ENCODE measurements around the gene INPP5E.

The INPP5E gene

DNA sequence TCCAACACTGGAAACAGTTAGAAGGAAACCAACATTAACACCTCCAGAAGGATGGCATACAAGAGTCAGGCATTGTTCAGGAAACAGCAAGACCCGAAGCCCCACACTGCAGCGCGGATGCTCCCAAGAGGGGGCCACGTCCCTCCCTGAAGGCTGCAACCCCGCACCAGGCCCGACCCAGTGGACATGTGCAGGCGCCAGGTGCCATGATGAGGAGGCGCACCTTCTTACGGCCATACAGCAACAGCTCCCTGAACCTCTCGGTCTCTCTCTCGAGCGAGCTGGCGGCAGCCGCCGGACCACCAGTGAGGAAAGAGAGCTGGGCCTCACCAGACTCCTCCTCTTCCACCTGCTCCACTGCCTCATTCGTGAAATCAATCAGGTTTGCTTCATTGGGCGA is 23.0 kb upstream of the INPP5E start:
- H3K27ac Mint-ChIP-seq, result no peak overlapping the region
- H3K36me3 Mint-ChIP-seq, result peaks cover 100% of the 10 kb centered on the region
- DNase-seq (ENCODE audit: low spot score in 2 of 2), result no peak
- no peaks in the 10 kb centered on the region for H3K4me1 Mint-ChIP-seq
- no peak overlapping the region for H3K4me3 Mint-ChIP-seq
- ATAC-seq, result no peak
- no peaks in the 10 kb centered on the region for H3K9me3 Mint-ChIP-seq

DNA sequence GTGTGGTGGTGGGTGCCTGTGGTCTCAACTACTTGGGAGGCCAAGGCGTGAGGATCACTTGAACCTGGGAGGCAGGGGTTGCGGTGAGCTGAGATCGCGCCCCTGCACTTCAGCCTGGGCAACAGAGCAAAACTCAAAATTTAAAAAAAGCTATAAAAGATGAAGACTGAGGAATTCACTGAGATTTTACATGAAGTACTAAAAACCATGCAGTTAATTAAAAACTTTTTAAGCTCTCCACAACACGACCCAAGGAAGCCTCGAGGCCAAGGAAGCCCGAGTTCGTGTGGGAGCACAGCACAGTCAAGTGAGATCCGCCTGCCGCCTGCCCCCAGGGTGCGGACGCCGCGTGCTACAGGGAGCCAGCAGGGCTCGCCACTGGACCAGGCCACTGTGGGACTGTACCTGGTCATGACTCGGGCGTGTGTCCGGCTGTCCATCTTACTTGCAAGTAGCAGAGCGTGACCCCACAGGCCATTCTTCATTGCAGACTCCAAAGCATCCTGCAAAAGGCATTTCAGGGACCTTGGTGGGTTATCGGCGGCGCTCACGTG is 21.2 kb upstream of the INPP5E start:
- ATAC-seq, result no peak
- H3K27ac Mint-ChIP-seq, result no peak overlapping the region
- peaks cover 100% of the 10 kb centered on the region for H3K36me3 Mint-ChIP-seq
- no peaks in the 10 kb centered on the region for H3K9me3 Mint-ChIP-seq
- H3K4me3 Mint-ChIP-seq, result no peak overlapping the region
- DNase-seq (ENCODE audit: low spot score in 2 of 2), result no peak
- no peaks in the 10 kb centered on the region for H3K4me1 Mint-ChIP-seq

DNA sequence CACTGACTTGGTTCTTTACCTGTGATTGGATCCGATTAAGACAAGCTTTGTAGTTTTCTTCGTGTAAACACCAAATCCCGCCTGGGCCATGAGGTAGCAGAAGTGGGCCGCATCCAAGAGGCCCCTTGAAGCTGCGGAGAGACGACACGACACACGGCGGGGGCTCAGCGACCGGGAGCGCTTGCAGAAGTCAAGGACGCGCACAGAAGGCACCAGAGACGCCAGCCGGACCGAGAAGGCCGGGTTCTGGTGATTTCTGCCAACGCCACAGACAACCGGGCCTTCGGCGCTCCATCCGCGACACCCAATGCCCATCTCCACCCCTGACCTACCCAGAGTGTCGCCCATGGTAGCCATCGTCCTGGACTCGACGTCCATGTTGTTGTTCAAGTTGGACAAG is 19.8 kb upstream of the INPP5E start:
- H3K4me1 Mint-ChIP-seq, result no peaks in the 10 kb centered on the region
- H3K27ac Mint-ChIP-seq, result no peak overlapping the region
- no peak overlapping the region for H3K4me3 Mint-ChIP-seq
- ATAC-seq, result no peak
- peaks cover 98% of the 10 kb centered on the region for H3K36me3 Mint-ChIP-seq
- no peak for DNase-seq (ENCODE audit: low spot score in 2 of 2)
- no peaks in the 10 kb centered on the region for H3K9me3 Mint-ChIP-seq

DNA sequence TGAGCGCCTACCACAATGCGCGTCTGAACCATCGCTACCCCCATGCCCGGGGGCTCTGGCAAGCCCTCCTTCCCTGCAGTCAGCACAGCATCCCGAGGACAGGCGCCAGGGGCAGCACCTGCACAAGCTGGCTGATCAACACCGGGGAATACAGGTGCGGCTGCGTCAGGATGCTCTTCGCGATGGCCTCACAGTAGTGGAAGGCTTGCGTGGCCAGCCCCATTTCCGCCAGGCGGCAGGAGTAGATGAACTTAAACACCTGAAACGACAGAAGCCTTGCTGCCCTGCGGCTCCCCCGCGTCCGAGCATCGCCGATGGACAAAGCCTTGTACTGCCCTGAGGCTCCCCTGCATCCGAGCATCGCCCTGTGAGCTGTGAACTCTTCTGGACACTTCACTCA is 17.7 kb upstream of the INPP5E start:
- no peaks in the 10 kb centered on the region for H3K4me1 Mint-ChIP-seq
- H3K27ac Mint-ChIP-seq, result no peak overlapping the region
- no peaks in the 10 kb centered on the region for H3K9me3 Mint-ChIP-seq
- peaks cover 98% of the 10 kb centered on the region for H3K36me3 Mint-ChIP-seq
- H3K4me3 Mint-ChIP-seq, result no peak overlapping the region
- no peak for DNase-seq (ENCODE audit: low spot score in 2 of 2)
- ATAC-seq, result no peak

DNA sequence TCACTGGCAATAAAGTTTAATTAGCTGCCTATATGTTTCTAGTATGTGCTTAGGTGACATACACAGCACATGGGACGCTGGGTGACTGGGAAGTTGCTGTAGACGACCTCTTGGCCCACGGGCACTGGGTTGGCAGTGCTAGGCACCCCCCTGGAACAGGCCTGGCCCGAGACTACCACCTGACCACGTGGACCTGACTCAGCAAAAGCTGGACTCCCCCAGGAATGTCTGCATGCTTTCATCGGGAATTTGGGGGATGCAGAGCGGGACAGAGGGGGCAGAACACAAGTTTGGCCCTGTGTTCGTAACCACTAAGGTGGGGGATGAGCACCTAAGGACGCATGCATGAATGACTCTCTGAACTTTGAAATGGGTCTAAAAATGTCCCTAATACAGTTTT is 16.6 kb upstream of the INPP5E start:
- Mint-ChIP-seq H3K4me1 (no peaks in the 10 kb centered on the region), H3K4me3 (no peak overlapping the region), H3K27ac (no peak overlapping the region), H3K36me3 (peaks cover 98% of the 10 kb centered on the region), H3K9me3 (no peaks in the 10 kb centered on the region)
- DNase-seq (ENCODE audit: low spot score in 2 of 2) (no peak), ATAC-seq (no peak)

DNA sequence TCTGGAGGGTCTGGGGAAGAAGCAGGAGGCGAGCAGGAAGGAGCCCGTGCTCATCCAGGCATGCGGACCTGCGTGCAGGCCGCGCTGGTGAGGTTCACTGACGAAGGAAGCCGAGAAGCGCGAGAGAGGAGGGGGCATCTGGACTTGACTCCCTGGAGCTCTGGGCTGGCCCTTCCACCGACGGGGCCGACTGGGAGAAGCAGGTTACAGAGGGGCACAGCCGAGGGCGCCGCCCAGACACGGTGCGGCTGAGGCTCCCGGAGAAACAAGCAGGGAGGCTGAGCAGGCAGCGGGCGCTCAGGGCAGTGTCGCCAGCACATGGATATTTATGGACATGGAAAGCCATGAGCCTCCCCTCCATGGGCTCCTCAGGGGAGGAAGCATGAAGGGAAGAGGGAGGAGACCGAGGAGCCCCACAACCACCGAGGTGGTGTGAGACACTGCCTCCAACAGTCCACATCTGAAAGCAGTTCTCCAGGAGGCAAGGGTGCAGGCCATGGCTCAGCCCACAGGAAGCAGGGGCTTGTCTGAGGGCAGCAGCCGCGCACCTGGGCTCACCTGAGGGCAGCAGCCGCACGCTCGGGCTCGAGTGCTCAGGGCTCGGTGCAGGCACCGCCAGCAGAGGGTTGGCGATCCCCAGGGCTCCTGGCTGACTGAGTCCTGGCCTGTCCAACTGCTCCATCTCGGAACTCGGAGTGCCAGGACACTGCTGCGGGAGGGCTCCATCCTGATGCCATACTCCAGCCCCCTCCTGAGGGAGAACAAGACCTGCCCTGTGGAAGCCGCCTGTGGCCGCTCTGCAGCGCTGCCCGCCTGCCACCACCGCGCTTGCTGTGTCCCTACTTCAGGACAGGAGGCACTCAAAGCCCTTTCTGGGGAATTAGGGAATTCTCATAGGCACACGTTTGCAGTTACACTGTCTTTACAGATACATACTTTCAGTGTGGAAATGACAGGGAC is 15.7 kb upstream of the INPP5E start:
- no peaks in the 10 kb centered on the region for H3K4me1 Mint-ChIP-seq
- H3K27ac Mint-ChIP-seq, result peak overlapping the region; percentile 56
- ATAC-seq, result no peak
- H3K9me3 Mint-ChIP-seq, result no peaks in the 10 kb centered on the region
- no peak overlapping the region for H3K4me3 Mint-ChIP-seq
- H3K36me3 Mint-ChIP-seq, result peaks cover 98% of the 10 kb centered on the region
- no peak for DNase-seq (ENCODE audit: low spot score in 2 of 2)

DNA sequence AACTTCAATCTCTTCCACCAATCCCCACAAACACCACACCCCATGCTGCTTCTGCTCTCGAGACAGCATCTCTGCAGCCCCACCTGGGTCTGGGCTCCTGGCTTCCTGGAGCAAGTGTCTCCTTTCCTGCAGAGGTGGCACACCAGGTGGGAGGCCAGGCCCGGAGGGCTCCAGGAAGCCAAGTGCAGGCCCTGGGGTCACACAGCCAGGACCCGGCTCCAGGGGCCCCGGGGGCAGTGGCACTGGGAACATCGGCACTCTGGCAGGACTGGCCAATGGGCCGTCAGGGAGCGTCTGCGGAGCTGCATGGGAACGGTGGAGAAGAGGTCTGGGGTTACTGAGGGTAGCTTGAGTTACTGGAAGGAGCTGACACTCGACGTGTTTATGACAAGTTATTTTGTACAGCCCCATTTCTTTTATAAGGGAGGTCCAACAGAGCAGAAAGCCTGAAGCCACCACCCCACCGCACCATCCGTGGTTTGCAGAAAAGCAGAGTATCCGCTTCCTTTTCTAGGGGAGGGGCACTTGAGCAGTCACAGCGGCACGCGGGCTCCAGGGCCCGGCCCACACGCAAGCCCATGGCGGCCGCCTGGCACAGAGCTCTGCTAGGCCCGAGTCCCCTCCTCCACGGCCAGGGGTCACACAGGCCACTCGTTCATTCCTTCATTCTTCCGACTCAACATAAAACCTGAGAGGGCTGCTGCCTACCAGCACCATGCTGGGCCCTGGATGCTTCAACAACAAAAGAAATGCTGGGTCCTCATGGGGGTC is 14.6 kb upstream of the INPP5E start:
- no peak overlapping the region for H3K4me3 Mint-ChIP-seq
- H3K27ac Mint-ChIP-seq, result peak overlapping the region; percentile 56
- H3K9me3 Mint-ChIP-seq, result no peaks in the 10 kb centered on the region
- H3K4me1 Mint-ChIP-seq, result no peaks in the 10 kb centered on the region
- peaks cover 98% of the 10 kb centered on the region for H3K36me3 Mint-ChIP-seq
- DNase-seq (ENCODE audit: low spot score in 2 of 2), result no peak
- ATAC-seq, result peak; percentile 31

DNA sequence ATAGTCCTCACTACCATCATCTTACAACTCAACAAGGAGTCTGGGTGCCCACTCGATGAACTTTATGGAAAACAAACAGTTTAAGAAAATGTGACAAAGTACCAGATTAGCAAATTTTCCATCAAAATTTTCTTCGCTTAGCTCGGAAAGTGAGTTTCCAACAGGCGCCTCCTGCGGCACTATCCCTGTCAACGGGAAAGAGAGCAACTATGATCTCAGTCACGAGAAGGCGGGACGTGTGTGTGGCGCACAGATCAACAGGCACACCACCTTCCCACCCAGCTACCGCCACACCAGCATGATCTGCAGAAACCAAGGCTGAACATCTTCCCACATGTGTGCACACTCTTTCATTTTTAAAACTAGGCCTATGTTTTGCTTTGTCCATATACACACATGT is 13.7 kb upstream of the INPP5E start:
- ATAC-seq (no peak), DNase-seq (ENCODE audit: low spot score in 2 of 2) (no peak)
- H3K9me3 Mint-ChIP-seq, result no peaks in the 10 kb centered on the region
- H3K4me1 Mint-ChIP-seq, result no peaks in the 10 kb centered on the region
- H3K27ac Mint-ChIP-seq, result peak overlapping the region; percentile 32
- peaks cover 98% of the 10 kb centered on the region for H3K36me3 Mint-ChIP-seq
- no peak overlapping the region for H3K4me3 Mint-ChIP-seq

DNA sequence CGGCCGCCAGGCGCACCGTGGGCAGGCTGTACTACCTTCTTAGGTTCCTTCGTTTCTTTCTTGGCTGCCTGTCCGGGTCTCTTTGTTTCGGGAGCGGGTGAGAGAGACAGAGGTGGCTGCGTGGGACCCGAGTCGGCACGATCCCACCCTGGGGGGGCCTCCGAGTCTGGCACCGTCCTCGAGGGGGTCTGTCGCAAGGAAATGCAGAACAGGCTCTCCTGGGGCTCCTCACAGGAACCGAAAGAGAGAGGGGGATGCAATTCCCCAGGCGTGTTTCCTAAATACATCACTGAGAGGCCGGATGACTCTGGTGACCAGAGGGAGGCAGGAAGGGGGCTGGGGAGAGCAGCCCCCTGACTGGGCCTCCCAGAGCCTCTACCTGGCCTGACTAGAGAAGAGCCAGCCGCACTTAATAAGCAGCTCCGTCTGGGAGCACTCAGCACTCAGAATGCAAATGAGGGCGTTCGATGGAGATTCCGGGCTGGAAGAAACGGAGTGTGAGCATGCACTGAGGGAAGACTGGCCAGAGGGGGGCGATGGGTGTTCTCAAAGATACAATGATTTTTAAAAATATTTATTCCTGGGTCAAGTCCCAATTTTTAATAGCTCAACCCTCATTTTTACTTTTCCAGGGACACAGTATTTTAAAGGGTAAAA is 11.7 kb upstream of the INPP5E start:
- Mint-ChIP-seq H3K4me3 (no peak overlapping the region), H3K36me3 (peaks cover 98% of the 10 kb centered on the region), H3K9me3 (no peaks in the 10 kb centered on the region), H3K27ac (no peak overlapping the region), H3K4me1 (no peaks in the 10 kb centered on the region)
- DNase-seq (ENCODE audit: low spot score in 2 of 2) (no peak), ATAC-seq (no peak)

DNA sequence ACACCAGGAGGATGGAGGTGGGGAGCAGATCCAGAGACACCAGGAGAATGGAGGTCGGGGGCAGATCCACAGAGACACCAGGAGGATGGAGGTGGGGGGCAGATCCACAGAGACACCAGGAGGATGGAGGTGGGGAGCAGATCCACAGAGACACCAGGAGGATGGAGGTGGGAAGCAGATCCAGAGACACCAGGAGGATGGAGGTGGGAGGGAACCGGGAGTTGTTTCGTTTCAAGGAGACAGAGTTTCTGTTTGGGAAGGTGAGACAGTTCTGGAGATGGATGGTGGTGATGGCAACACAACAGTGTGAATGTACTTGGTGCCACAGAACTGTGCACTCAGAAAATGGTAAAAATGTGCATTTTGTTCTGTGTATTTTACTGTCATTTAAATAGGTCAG is 9.0 kb upstream of the INPP5E start:
- peaks cover 100% of the 10 kb centered on the region for H3K36me3 Mint-ChIP-seq
- DNase-seq (ENCODE audit: low spot score in 2 of 2), result no peak

DNA sequence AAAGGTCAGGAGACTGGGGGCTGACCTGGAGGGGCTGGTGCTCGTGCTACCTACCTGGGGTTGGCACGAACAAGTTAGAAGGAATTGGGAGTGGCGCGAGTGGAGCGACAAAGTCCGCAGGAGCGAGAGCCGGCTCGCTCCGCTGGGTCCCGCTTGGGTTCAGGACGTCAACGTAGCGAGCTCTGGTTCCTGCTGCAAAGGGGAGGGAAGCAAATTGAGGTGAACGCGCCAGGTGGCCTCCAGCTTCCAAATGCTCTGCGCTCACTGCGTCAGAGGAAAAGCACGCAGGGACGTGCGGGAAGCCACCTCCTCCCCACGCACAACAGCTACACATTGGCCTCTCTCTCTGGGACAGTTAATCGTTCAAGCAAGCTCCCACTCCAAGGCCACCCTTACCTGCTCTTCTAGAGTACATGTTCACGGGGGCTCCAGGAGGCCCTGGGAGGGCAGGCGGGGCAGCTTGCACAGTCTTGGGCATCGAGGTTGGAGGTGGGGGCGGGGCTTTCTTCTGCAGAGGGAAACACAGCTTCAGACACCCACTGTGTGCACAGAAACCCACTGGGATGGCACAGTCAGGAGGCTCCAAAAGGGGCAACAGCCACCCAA is 7.6 kb upstream of the INPP5E start:
- no peak for DNase-seq (ENCODE audit: low spot score in 2 of 2)
- Mint-ChIP-seq H3K9me3 (no peaks in the 10 kb centered on the region), H3K36me3 (peaks cover 100% of the 10 kb centered on the region), H3K27ac (peak overlapping the region; percentile 43), H3K4me3 (no peak overlapping the region), H3K4me1 (no peaks in the 10 kb centered on the region)
- no peak for ATAC-seq

More for the DNA sequence above, 9.0 kb upstream of the INPP5E start:
- ATAC-seq, result no peak
- Mint-ChIP-seq H3K27ac (no peak overlapping the region), H3K4me1 (no peaks in the 10 kb centered on the region), H3K9me3 (no peaks in the 10 kb centered on the region), H3K4me3 (no peak overlapping the region)

DNA sequence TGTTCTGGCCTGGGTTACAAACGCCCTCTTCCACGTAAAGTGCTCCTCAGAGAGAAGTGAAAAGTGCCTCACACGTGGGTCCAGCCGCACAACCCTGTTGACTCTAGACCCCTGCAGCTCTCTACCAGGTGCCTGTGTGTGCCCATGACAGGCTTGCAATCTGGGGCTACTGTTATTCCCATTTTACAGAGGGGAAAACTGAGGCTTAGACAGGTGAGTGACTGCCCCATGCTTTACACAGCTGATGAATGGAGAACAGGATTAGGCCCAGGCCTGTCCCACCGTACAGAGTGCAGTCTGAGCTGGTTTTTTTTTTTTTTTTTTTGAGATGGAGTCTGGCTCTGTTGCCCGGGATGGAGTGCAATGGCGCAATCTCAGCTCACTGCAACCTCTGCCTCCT is 6.2 kb upstream of the INPP5E start:
- Mint-ChIP-seq H3K9me3 (no peaks in the 10 kb centered on the region), H3K27ac (no peak overlapping the region), H3K4me1 (no peaks in the 10 kb centered on the region), H3K36me3 (peaks cover 99% of the 10 kb centered on the region), H3K4me3 (no peak overlapping the region)
- ATAC-seq (no peak), DNase-seq (ENCODE audit: low spot score in 2 of 2) (no peak)

DNA sequence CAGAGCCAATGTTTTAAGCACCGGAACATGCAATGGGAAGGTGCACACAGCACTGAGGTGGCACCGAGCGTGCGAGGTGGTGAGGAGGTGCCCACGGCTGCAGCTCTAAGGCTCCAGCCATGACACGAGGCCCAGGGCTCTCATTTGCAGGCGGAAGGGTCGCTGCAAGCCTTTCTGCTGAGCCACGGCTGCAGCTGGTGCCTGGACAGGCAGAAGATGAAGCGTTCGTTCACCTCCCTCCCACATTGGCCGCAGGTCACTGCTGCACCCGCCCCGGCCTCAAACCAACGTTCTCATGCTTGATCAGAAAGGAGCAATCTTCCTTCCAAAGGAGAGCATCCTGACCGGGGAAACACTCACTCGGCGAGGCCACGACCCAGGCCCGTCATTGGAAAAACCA is 4.5 kb upstream of the INPP5E start:
- DNase-seq (ENCODE audit: low spot score in 2 of 2) (no peak), ATAC-seq (no peak)
- Mint-ChIP-seq H3K4me1 (no peaks in the 10 kb centered on the region), H3K9me3 (no peaks in the 10 kb centered on the region), H3K27ac (no peak overlapping the region), H3K4me3 (no peak overlapping the region), H3K36me3 (peaks cover 91% of the 10 kb centered on the region)

DNA sequence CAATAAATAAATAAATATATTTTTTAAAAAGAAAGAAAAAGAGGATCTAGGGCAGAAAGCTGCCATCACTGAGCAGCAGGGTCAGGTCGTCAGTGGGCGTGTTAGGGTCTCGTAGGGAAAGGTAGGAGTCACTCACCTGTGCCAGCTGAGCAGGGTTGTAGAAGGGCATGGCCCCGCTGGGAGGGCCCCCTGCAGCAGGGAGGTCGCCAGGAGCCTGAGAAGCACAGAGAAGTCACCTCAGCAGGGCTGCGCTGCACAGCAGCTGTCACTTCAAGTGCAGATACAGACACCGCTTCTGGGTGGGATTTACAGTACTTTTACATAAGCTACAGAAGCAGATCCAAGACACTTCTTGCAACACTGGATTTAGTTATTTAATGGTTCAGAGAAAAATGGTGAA is 4.0 kb upstream of the INPP5E start:
- Mint-ChIP-seq H3K9me3 (no peaks in the 10 kb centered on the region), H3K4me3 (no peak overlapping the region), H3K27ac (no peak overlapping the region), H3K4me1 (no peaks in the 10 kb centered on the region), H3K36me3 (peaks cover 87% of the 10 kb centered on the region)
- ATAC-seq (no peak), DNase-seq (ENCODE audit: low spot score in 2 of 2) (no peak)

DNA sequence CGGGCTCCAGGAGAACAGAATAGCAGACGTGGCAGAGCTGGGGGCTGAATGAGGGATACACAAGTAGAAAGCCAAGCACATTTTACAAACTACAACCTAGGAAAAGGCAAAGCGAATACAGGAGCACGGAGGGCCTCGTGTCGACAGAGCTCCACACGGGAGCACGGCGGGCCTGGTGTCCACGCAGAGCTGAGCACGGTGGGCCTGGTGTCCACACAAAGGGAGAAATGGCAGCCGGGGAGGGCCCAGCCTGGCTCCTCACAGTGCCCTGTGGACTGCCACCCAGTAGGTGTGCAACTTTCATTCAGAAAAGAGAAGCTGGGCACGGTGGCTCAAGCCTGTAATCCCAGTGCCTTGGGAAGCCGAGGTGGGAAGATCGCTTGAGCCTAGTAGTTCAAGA is 3.4 kb upstream of the INPP5E start:
- ATAC-seq, result no peak
- no peak overlapping the region for H3K4me3 Mint-ChIP-seq
- peaks cover 81% of the 10 kb centered on the region for H3K36me3 Mint-ChIP-seq
- H3K4me1 Mint-ChIP-seq, result no peaks in the 10 kb centered on the region
- no peak for DNase-seq (ENCODE audit: low spot score in 2 of 2)
- H3K27ac Mint-ChIP-seq, result no peak overlapping the region
- H3K9me3 Mint-ChIP-seq, result no peaks in the 10 kb centered on the region

All from stimulated activated effector memory CD8-positive, alpha-beta T cell treated with anti-CD3 and anti-CD28 coated beads, Interleukin-12 subunit alpha, Interleukin-12 subunit beta, amount 100 ng/mL, for 72 hours (primary cell).